OCI-LY1 (cell line): Measurements from ENCODE around the gene AJUBA.
A peak's percentile ranks its signal among the peaks of the same experiment; 100 is the strongest.

ENCODE experiments used
- H2AFZ ChIP-seq: fragments of 200-600 bp; sonication (generic), shearing (Covaris generic); 2 replicates; pipeline ENCODE4 v1.6.0; 2014; ENCODE audit warnings: antibody characterized with exemption, mild to moderate bottlenecking, low read length
- H3F3A ChIP-seq: fragments of 200-600 bp; sonication (generic), shearing (Covaris generic); 2 replicates; pipeline ENCODE4 v1.6.0; 2014; ENCODE audit warnings: mild to moderate bottlenecking, antibody characterized with exemption, low read length, moderate library complexity; ENCODE audit not compliant: insufficient read depth
- H3K27ac ChIP-seq: fragments of 200-600 bp; sonication (generic); 2 replicates; pipeline ENCODE4 v1.5.1; 2014; ENCODE audit warnings: low read length, mixed run types, mild to moderate bottlenecking, low read depth; ENCODE audit not compliant: poor library complexity, severe bottlenecking
- H3K27me3 ChIP-seq: fragments of 200-600 bp; sonication (generic); 2 replicates; pipeline ENCODE4 v1.6.0; 2014; ENCODE audit warnings: antibody characterized with exemption, mild to moderate bottlenecking, low read length, moderate library complexity; ENCODE audit not compliant: insufficient read depth
- H3K36me3 ChIP-seq: fragments of 200-600 bp; sonication (generic); 2 replicates; pipeline ENCODE4 v1.6.1; 2014; ENCODE audit warnings: mild to moderate bottlenecking, antibody characterized with exemption, low read length, moderate library complexity, mixed read lengths; ENCODE audit not compliant: insufficient read depth
- H3K4me1 ChIP-seq: fragments of 200-600 bp; sonication (generic); 2 replicates; pipeline ENCODE4 v1.5.1; 2014; ENCODE audit warnings: mild to moderate bottlenecking, low read length, moderate library complexity; ENCODE audit not compliant: insufficient read depth, severe bottlenecking
- H3K4me2 ChIP-seq: fragments of 200-600 bp; sonication (generic), shearing (Covaris generic); 2 replicates; pipeline ENCODE4 v1.6.1; 2014; ENCODE audit warnings: low read length
- H3K4me3 ChIP-seq: fragments of 200-600 bp; sonication (generic); 2 replicates; pipeline ENCODE4 v1.5.1; 2014; ENCODE audit warnings: low read length, low read depth, mild to moderate bottlenecking, mixed read lengths; ENCODE audit not compliant: poor library complexity, severe bottlenecking
- H3K79me2 ChIP-seq: fragments of 200-600 bp; shearing (Covaris generic); 2 replicates; pipeline ENCODE4 v1.6.1; 2016; ENCODE audit warnings: mixed run types, low read length, mixed read lengths; ENCODE audit not compliant: insufficient read depth
- H3K9ac ChIP-seq: fragments of 200-600 bp; sonication (generic), shearing (Covaris generic); 2 replicates; pipeline ENCODE4 v1.6.1; 2014; ENCODE audit warnings: mild to moderate bottlenecking, low read length, mixed read lengths
- H3K9me2 ChIP-seq: fragments of 200-600 bp; sonication (generic), shearing (Covaris generic); 2 replicates; pipeline ENCODE4 v1.6.1; 2014; ENCODE audit warnings: low read depth, mild to moderate bottlenecking, low read length, mixed read lengths
- H3K9me3 ChIP-seq: fragments of 200-600 bp; shearing (Covaris generic); 2 replicates; pipeline ENCODE4 v1.6.1; 2014; ENCODE audit warnings: low read length, mixed read lengths
- H4K20me1 ChIP-seq: fragments of 200-600 bp; sonication (generic), shearing (Covaris generic); 2 replicates; pipeline ENCODE4 v1.6.0; 2016; ENCODE audit warnings: mild to moderate bottlenecking, low read length; ENCODE audit not compliant: insufficient read depth
- CTCF ChIP-seq: fragments of 200-600 bp; sonication (generic), shearing (Covaris generic); IDR thresholded peaks from 2 replicates; pipeline ENCODE4 v1.5.1; 2017; ENCODE audit warnings: mild to moderate bottlenecking, antibody characterized with exemption, low read length, moderate library complexity, mixed read lengths
- EZH2 ChIP-seq: fragments of 200-600 bp; sonication (generic), shearing (Covaris generic); IDR thresholded peaks from 2 replicates; pipeline ENCODE4 v1.8.0; 2017; ENCODE audit warnings: borderline replicate concordance, mixed run types, mild to moderate bottlenecking, antibody characterized with exemption, low read length, moderate library complexity, mixed read lengths

Gene AJUBA

GRCh38 chr14:22987291-22987690 is 4.9 kb upstream of the AJUBA start:
- Histone ChIP-seq H3K27ac (peak overlapping the region; percentile 12), H3F3A (no peaks in the 10 kb centered on the region), H3K9ac (no peak overlapping the region)

DNA sequence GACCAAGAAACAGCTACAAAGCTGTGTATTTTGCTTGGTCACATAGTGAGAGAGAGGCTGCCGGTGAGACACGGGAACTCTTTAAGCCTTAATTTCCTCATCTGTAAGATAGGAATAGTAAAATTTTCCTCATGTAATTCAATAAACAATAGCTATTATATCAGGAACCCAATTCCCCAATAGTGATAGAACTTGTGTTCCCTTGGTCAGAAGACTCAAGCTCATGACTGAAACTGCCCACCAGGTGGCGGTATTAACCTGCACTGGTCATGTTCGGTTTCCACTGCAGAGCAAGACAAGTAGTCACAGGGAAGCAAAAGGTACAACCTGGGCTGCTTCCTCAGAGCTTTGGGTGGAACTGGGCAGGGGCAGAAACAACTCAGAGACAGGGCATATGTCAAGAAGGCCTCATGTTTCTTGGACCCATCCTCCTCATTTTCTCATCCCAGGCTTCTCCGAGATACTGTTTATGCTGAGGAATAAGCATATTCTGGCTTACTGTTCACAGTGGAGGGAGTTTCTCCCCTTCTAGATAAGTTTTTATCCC is 4.2 kb upstream of the AJUBA start:
- Histone ChIP-seq H3K27ac (peak overlapping the region; percentile 12), H3K9me2 (no peaks in the 10 kb centered on the region), H3K27me3 (0 out of 2 replicates have a peak, but pooled peaks cover 3% of the 10 kb centered on the region), H4K20me1 (no peaks in the 10 kb centered on the region), H3F3A (no peaks in the 10 kb centered on the region), H3K36me3 (peaks cover 12% of the 10 kb centered on the region; the same call in 1 of the 2 replicates), H3K79me2 (no peaks in the 10 kb centered on the region), H2AFZ (no peak overlapping the region), H3K4me3 (no peak overlapping the region), H3K9ac (no peak overlapping the region), H3K9me3 (no peaks in the 10 kb centered on the region), H3K4me2 (no peak overlapping the region), H3K4me1 (peaks cover 20% of the 10 kb centered on the region)
- TF ChIP-seq EZH2: no peak
- peak; percentile 90 for TF ChIP-seq CTCF

More at GRCh38 chr14:22987291-22987690, 4.9 kb upstream of the AJUBA start:
- H3K79me2 ChIP-seq: no peaks in the 10 kb centered on the region
- peaks cover 14% of the 10 kb centered on the region for H3K4me1 ChIP-seq
- no peaks in the 10 kb centered on the region for H4K20me1 ChIP-seq
- H3K4me3 ChIP-seq: no peak overlapping the region
- no peaks in the 10 kb centered on the region for H3K9me3 ChIP-seq
- no peak overlapping the region for H2AFZ ChIP-seq
- 0 out of 2 replicates have a peak, but pooled peaks cover 3% of the 10 kb centered on the region for H3K27me3 ChIP-seq
- peaks cover 12% of the 10 kb centered on the region; the same call in 1 of the 2 replicates for H3K36me3 ChIP-seq
- no peaks in the 10 kb centered on the region for H3K9me2 ChIP-seq
- TF ChIP-seq EZH2 (no peak), CTCF (no peak)
- H3K4me2 ChIP-seq: no peak overlapping the region

DNA sequence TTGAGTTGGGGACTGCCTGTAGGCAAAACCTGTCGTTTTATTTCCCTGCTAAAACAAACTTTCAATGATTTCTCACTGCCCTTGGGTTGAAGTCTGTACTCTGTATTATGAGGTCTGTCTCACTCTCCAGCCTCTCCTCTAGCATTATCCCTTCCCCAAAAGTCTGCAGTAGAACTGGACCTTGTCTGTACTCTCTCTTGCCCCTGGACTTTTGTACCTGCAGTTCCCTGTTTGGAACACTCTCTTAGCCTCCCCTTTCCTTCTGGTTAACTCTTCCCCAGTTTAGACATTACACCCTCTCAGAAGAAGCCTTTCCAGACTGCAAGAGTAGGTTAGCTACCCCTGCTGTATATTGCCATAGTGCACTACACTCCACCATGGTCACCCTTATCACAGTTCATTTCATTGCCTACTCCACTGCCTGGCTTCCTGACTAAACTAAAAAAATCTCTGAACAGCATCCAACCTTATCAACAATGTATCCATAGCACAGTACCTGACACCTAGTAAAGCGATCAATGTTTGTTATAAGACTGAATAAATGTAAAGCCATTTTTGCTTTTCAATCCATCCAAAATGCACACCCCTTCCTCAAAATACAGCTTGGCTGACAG is 3.6 kb upstream of the AJUBA start:
- TF ChIP-seq CTCF (no peak), EZH2 (no peak)
- Histone ChIP-seq H3K27ac (no peak overlapping the region), H2AFZ (no peak overlapping the region), H4K20me1 (no peaks in the 10 kb centered on the region), H3K4me1 (peaks cover 23% of the 10 kb centered on the region), H3K27me3 (0 out of 2 replicates have a peak, but pooled peaks cover 3% of the 10 kb centered on the region), H3K79me2 (no peaks in the 10 kb centered on the region), H3F3A (no peaks in the 10 kb centered on the region), H3K4me2 (no peak overlapping the region), H3K9me3 (no peaks in the 10 kb centered on the region), H3K9ac (no peak overlapping the region), H3K4me3 (no peak overlapping the region), H3K9me2 (no peaks in the 10 kb centered on the region), H3K36me3 (peaks cover 12% of the 10 kb centered on the region; the same call in 1 of the 2 replicates)
